Stimulated activated CD4-positive, alpha-beta T cell treated with anti-CD3 and anti-CD28 coated beads, Interleukin-1b, Interleukin-23, amount 100 ng/mL, for 4 hours (primary cell): ENCODE results near the gene MPC1L.

Experiments used
- DNase-seq, 2 donors: peaks; one replicate each; pipeline ENCODE4 v3.0.0-alpha.2; 2020; ENCODE audit warnings: low read depth in 2 of 2

Gene MPC1L

GRCh38 chrX:40628506-40628905 is 5.3 kb downstream of the MPC1L start:
- DNase-seq = no peak

GRCh38 chrX:40632199-40632598 is 9.0 kb downstream of the MPC1L start:
- no peak for DNase-seq

GRCh38 chrX:40637687-40638086 is 14.5 kb downstream of the MPC1L start:
- DNase-seq = no peak

GRCh38 chrX:40644176-40644575 is 20.9 kb downstream of the MPC1L start:
- DNase-seq = no peak

GRCh38 chrX:40644821-40645358 is 21.7 kb downstream of the MPC1L start:
- peak in 1 of 2 donors; percentile 24 for DNase-seq

GRCh38 chrX:40646489-40647306 is 23.5 kb downstream of the MPC1L start:
- peak; percentile 6 to 18 for DNase-seq

GRCh38 chrX:40647307-40648197 is 24.3 kb downstream of the MPC1L start, which contains the start of gene CXorf38:
Gene CXorf38 (minus strand): TSS chrX:40647561. CDS start chrX:40647520, 41 bp downstream.
- peak; percentile 89 to 97 for DNase-seq

- peak; percentile 48 to 80 for DNase-seq
Observed at GRCh38 chrX:40651620-40652223, 28.5 kb downstream of the MPC1L start.

- DNase-seq = no peak
Observed at GRCh38 chrX:40652664-40653063, 29.4 kb downstream of the MPC1L start.

- DNase-seq = no peak
Observed at GRCh38 chrX:40653535-40653934, 30.3 kb downstream of the MPC1L start.

GRCh38 chrX:40660381-40660780 is 37.2 kb downstream of the MPC1L start:
- no peak for DNase-seq

- DNase-seq = no peak
Observed at GRCh38 chrX:40661489-40661888, 38.3 kb downstream of the MPC1L start.

GRCh38 chrX:40663078-40663740 is 40.0 kb downstream of the MPC1L start:
- DNase-seq = no peak

GRCh38 chrX:40663880-40664630 is 40.8 kb downstream of the MPC1L start:
- no peak for DNase-seq

- no peak for DNase-seq
Observed at GRCh38 chrX:40671126-40671525, 47.9 kb downstream of the MPC1L start.
